CD8-positive, alpha-beta memory T cell (primary cell): Measurements from ENCODE around the gene AUTS2. TPM values are rescaled to one million over a fixed set of nuclear protein-coding genes. Genes with fewer than 3 reads are reported as not detected.

Experiments
- CTCF ChIA-PET: fragments of 350-600 bp; sonication (Branson Sonifier 250); formaldehyde crosslinking; loops from one replicate; lab custom pipeline; 2021; ENCODE audit warnings: antibody characterized with exemption; lab: Charles Lee
- POLR2A ChIA-PET: fragments of 350-600 bp; sonication (Branson Sonifier 250); formaldehyde crosslinking; loops from one replicate; lab custom pipeline; 2021; ENCODE audit warnings: antibody characterized with exemption; lab: Charles Lee
- DNase-seq, 5 donors: peaks; one replicate each; pipeline versions ENCODE4 v3.0.0 to v3.0.0-alpha.2; 2020 to 2022; ENCODE audit warnings: mixed read lengths in 1 of 5
- H3K27ac ChIP-seq: one replicate; pipeline ENCODE4 v1.7.0; 2013; ENCODE audit warnings: low read depth, mild to moderate bottlenecking, low read length, moderate library complexity
- H3K27me3 ChIP-seq: 2 replicates; pipeline ENCODE4 v1.7.0; 2013; ENCODE audit warnings: low read length, mild to moderate bottlenecking; ENCODE audit not compliant: insufficient read depth, poor library complexity, severe bottlenecking
- H3K36me3 ChIP-seq: 2 replicates; pipeline ENCODE4 v1.7.0; 2013; ENCODE audit warnings: mild to moderate bottlenecking, low read length, moderate library complexity; ENCODE audit not compliant: insufficient read depth
- H3K4me1 ChIP-seq: 2 replicates; pipeline ENCODE4 v1.7.0; 2013; ENCODE audit warnings: mild to moderate bottlenecking, low read length, moderate library complexity; ENCODE audit not compliant: insufficient read depth
- H3K4me3 ChIP-seq: 2 replicates; pipeline ENCODE4 v1.7.0; 2013; ENCODE audit warnings: mild to moderate bottlenecking, low read length
- H3K9me3 ChIP-seq: 2 replicates; pipeline ENCODE4 v1.7.0; 2013; ENCODE audit warnings: mild to moderate bottlenecking, low read length
- H3K27ac Mint-ChIP-seq, 8 donors: one replicate each; pipeline ENCODE4 v1.8.0; 2020 to 2021; ENCODE audit warnings: mixed read lengths in 8 of 8, mild to moderate bottlenecking in 6 of 8, inconsistent platforms in 3 of 8, moderate library complexity in 3 of 8
- H3K27me3 Mint-ChIP-seq, 2 donors: one replicate each; pipeline ENCODE4 v1.8.0; 2020 to 2021; ENCODE audit warnings: mixed read lengths in 2 of 2, mild to moderate bottlenecking in 1 of 2, moderate library complexity in 1 of 2
- H3K36me3 Mint-ChIP-seq, 3 donors: one replicate each; pipeline ENCODE4 v1.8.0; 2020 to 2021; ENCODE audit warnings: mixed read lengths in 3 of 3, inconsistent platforms in 1 of 3, mild to moderate bottlenecking in 1 of 3
- H3K4me1 Mint-ChIP-seq, 3 donors: one replicate each; pipeline ENCODE4 v1.8.0; 2020 to 2021; ENCODE audit warnings: mixed read lengths in 3 of 3, inconsistent platforms in 1 of 3, mild to moderate bottlenecking in 1 of 3
- H3K4me3 Mint-ChIP-seq, 7 donors: one replicate each; pipeline ENCODE4 v1.8.0; 2020 to 2021; ENCODE audit warnings: mixed read lengths in 7 of 7, mild to moderate bottlenecking in 6 of 7, moderate library complexity in 4 of 7, inconsistent platforms in 2 of 7
- H3K9me3 Mint-ChIP-seq, 5 donors: one replicate each; pipeline ENCODE4 v1.8.0; 2020 to 2022; ENCODE audit warnings: mixed read lengths in 5 of 5, mild to moderate bottlenecking in 3 of 5, moderate library complexity in 2 of 5, inconsistent platforms in 1 of 5
- polyA plus RNA-seq: library from polyadenylated mRNA; unstranded; fragments of 300-500 nt; fragmentation: Illumina TruSeq; gene quantifications from one replicate; pipeline ENCODE4 v1.2.3, GENCODE V29; 2021
- total RNA-seq, 2 experiments: library from RNA; stranded (reverse); gene quantifications; one replicate each; pipeline ENCODE4 v1.2.3, GENCODE V29; 2021

Gene AUTS2
- total and polyA plus RNA-seq, 3 experiments from 2014 or later = 4.4 to 9.9 (median 5.3) TPM

- Histone ChIP-seq H3K4me1 (no peaks in the 10 kb centered on the region), H3K27me3 (no peaks in the 10 kb centered on the region), H3K4me3 (no peak overlapping the region), H3K36me3 (no peaks in the 10 kb centered on the region), H3K27ac (no peak overlapping the region), H3K9me3 (no peaks in the 10 kb centered on the region)
- Mint-ChIP-seq H3K27ac (no peak overlapping the region), H3K9me3 (no peaks in the 10 kb centered on the region), H3K36me3 (no peaks in the 10 kb centered on the region), H3K4me3 (no peak overlapping the region), H3K4me1 (no peaks in the 10 kb centered on the region), H3K27me3 (peaks cover 0 to 1% of the 10 kb centered on the region in 2 donors)
- POLR2A ChIA-PET = no interaction called here
- CTCF ChIA-PET = no interaction called here
- no peak for DNase-seq
Measured at GRCh38 chr7:70035955-70036354, 437.7 kb downstream of the AUTS2 start.

- Histone ChIP-seq H3K27ac (no peak overlapping the region), H3K9me3 (no peaks in the 10 kb centered on the region), H3K4me1 (no peaks in the 10 kb centered on the region), H3K4me3 (no peak overlapping the region), H3K27me3 (no peaks in the 10 kb centered on the region), H3K36me3 (no peaks in the 10 kb centered on the region)
- Mint-ChIP-seq H3K27me3 (peaks cover 0 to 1% of the 10 kb centered on the region in 2 donors), H3K4me1 (no peaks in the 10 kb centered on the region), H3K4me3 (no peak overlapping the region), H3K36me3 (no peaks in the 10 kb centered on the region), H3K9me3 (no peaks in the 10 kb centered on the region), H3K27ac (no peak overlapping the region)
- ChIA-PET CTCF (no interaction called here), POLR2A (no interaction called here)
- DNase-seq = no peak
Measured at GRCh38 chr7:70036695-70037094, 438.4 kb downstream of the AUTS2 start.

GRCh38 chr7:70037171-70037933, 439.1 kb downstream of the AUTS2 start:
- Histone ChIP-seq H3K4me1 (no peaks in the 10 kb centered on the region), H3K4me3 (no peak overlapping the region), H3K27me3 (no peaks in the 10 kb centered on the region), H3K27ac (no peak overlapping the region), H3K9me3 (no peaks in the 10 kb centered on the region), H3K36me3 (no peaks in the 10 kb centered on the region)
- Mint-ChIP-seq H3K4me1 (no peaks in the 10 kb centered on the region), H3K36me3 (no peaks in the 10 kb centered on the region), H3K27ac (no peak overlapping the region), H3K9me3 (no peaks in the 10 kb centered on the region), H3K27me3 (peaks cover 0 to 1% of the 10 kb centered on the region in 2 donors), H3K4me3 (no peak overlapping the region)
- ChIA-PET POLR2A (no interaction called here), CTCF (no interaction called here)
- DNase-seq = no peak

GRCh38 chr7:70040051-70040450, 441.8 kb downstream of the AUTS2 start:
- Histone ChIP-seq H3K36me3 (no peaks in the 10 kb centered on the region), H3K27me3 (no peaks in the 10 kb centered on the region), H3K27ac (no peak overlapping the region), H3K4me3 (no peak overlapping the region), H3K4me1 (no peaks in the 10 kb centered on the region), H3K9me3 (no peaks in the 10 kb centered on the region)
- CTCF ChIA-PET = interaction anchor here (1.1 kb wide), 1 partner anchor 10 kb away, joined by 3 read pairs; no protein-coding TSS in a partner anchor
- Mint-ChIP-seq H3K4me1 (no peaks in the 10 kb centered on the region), H3K4me3 (no peak overlapping the region), H3K36me3 (no peaks in the 10 kb centered on the region), H3K27me3 (peaks cover 0 to 4% of the 10 kb centered on the region in 2 donors), H3K9me3 (no peaks in the 10 kb centered on the region), H3K27ac (no peak overlapping the region)
- DNase-seq = no peak
- POLR2A ChIA-PET = no interaction called here

GRCh38 chr7:70040970-70041766, 442.9 kb downstream of the AUTS2 start:
- no peak overlapping the region for H3K4me3 Mint-ChIP-seq
- no peak overlapping the region for H3K27ac ChIP-seq
- no peaks in the 10 kb centered on the region for H3K27me3 ChIP-seq
- no peaks in the 10 kb centered on the region for H3K36me3 ChIP-seq
- H3K9me3 ChIP-seq = no peaks in the 10 kb centered on the region
- H3K36me3 Mint-ChIP-seq = no peaks in the 10 kb centered on the region
- ChIA-PET CTCF (no interaction called here), POLR2A (interaction anchor here (0.6 kb wide), 1 partner anchor 27 kb away, joined by 4 read pairs; no protein-coding TSS in a partner anchor)
- H3K4me3 ChIP-seq = no peak overlapping the region
- H3K27ac Mint-ChIP-seq = no peak overlapping the region
- peaks cover 0 to 4% of the 10 kb centered on the region in 2 donors for H3K27me3 Mint-ChIP-seq
- H3K9me3 Mint-ChIP-seq = no peaks in the 10 kb centered on the region
- no peaks in the 10 kb centered on the region for H3K4me1 Mint-ChIP-seq
- DNase-seq = no peak
- no peaks in the 10 kb centered on the region for H3K4me1 ChIP-seq

GRCh38 chr7:70042533-70042932, 444.3 kb downstream of the AUTS2 start:
- Mint-ChIP-seq H3K27me3 (peaks cover 0 to 4% of the 10 kb centered on the region in 2 donors), H3K9me3 (peaks cover 0 to 2% (median 0%) of the 10 kb centered on the region in 5 donors), H3K4me3 (no peak overlapping the region), H3K36me3 (no peaks in the 10 kb centered on the region), H3K27ac (peak overlapping the region in 1 of 8 donors; percentile 1), H3K4me1 (no peaks in the 10 kb centered on the region)
- Histone ChIP-seq H3K4me3 (no peak overlapping the region), H3K36me3 (no peaks in the 10 kb centered on the region), H3K4me1 (no peaks in the 10 kb centered on the region), H3K27me3 (no peaks in the 10 kb centered on the region), H3K27ac (no peak overlapping the region), H3K9me3 (no peaks in the 10 kb centered on the region)
- POLR2A ChIA-PET = no interaction called here
- DNase-seq = no peak
- CTCF ChIA-PET = interaction anchor here (1.2 kb wide), 1 partner anchor 20 kb away, joined by 3 read pairs; no protein-coding TSS in a partner anchor

- H3K36me3 ChIP-seq = no peaks in the 10 kb centered on the region
- H3K4me1 ChIP-seq = no peaks in the 10 kb centered on the region
- CTCF ChIA-PET = interaction anchor here (1.2 kb wide), 1 partner anchor 20 kb away, joined by 3 read pairs; no protein-coding TSS in a partner anchor
- H3K4me3 ChIP-seq = no peak overlapping the region
- DNase-seq = no peak
- H3K27me3 ChIP-seq = no peaks in the 10 kb centered on the region
- Mint-ChIP-seq H3K27ac (no peak overlapping the region), H3K36me3 (no peaks in the 10 kb centered on the region), H3K4me3 (no peak overlapping the region), H3K27me3 (peaks cover 1 to 4% of the 10 kb centered on the region in 2 donors), H3K4me1 (no peaks in the 10 kb centered on the region), H3K9me3 (peaks cover 0 to 3% (median 0%) of the 10 kb centered on the region in 5 donors)
- no peak overlapping the region for H3K27ac ChIP-seq
- POLR2A ChIA-PET = no interaction called here
- no peaks in the 10 kb centered on the region for H3K9me3 ChIP-seq
Measured at GRCh38 chr7:70043015-70043538, 444.8 kb downstream of the AUTS2 start.

- peaks cover 3 to 4% of the 10 kb centered on the region in 2 donors for H3K27me3 Mint-ChIP-seq
- no peak for DNase-seq
- H3K36me3 Mint-ChIP-seq = no peaks in the 10 kb centered on the region
- peaks cover 0 to 3% (median 0%) of the 10 kb centered on the region in 5 donors for H3K9me3 Mint-ChIP-seq
- no peaks in the 10 kb centered on the region for H3K27me3 ChIP-seq
- H3K4me3 ChIP-seq = no peak overlapping the region
- no peaks in the 10 kb centered on the region for H3K4me1 Mint-ChIP-seq
- H3K4me1 ChIP-seq = no peaks in the 10 kb centered on the region
- H3K36me3 ChIP-seq = no peaks in the 10 kb centered on the region
- H3K27ac ChIP-seq = no peak overlapping the region
- H3K27ac Mint-ChIP-seq = no peak overlapping the region
- POLR2A ChIA-PET = no interaction called here
- CTCF ChIA-PET = no interaction called here
- H3K9me3 ChIP-seq = no peaks in the 10 kb centered on the region
- H3K4me3 Mint-ChIP-seq = no peak overlapping the region
Measured at GRCh38 chr7:70044064-70044463, 445.8 kb downstream of the AUTS2 start.
